GM19023 (cell line): ENCODE data around the gene MTG1.
"Not testable (repeated sequence)": the region's sequence is repeated elsewhere in the genome, so short reads cannot be mapped to it uniquely, and the experiment has no call there.

ENCODE experiments used
- ATAC-seq: cut with Tn5 transposase; IDR thresholded peaks from one replicate; pipeline ENCODE4 v1.9.1; 2021; ENCODE audit warnings: mild to moderate bottlenecking, moderate library complexity; ENCODE audit not compliant: unreplicated experiment

The MTG1 gene

GRCh38 chr10:133421336-133422222 is 27.6 kb downstream of the MTG1 start:
- no peak for ATAC-seq

- no peak for ATAC-seq
Measured at GRCh38 chr10:133422223-133422806, 28.4 kb downstream of the MTG1 start.

GRCh38 chr10:133422807-133423771 is 29.1 kb downstream of the MTG1 start:
- ATAC-seq = no peak

- ATAC-seq = not testable (repeated sequence)
Measured at GRCh38 chr10:133424102-133424501, 30.1 kb downstream of the MTG1 start.

GRCh38 chr10:133424601-133425000 is 30.6 kb downstream of the MTG1 start, which contains the start of gene SPRN:
Gene SPRN (minus strand): TSS chr10:133424625. CDS start chr10:133423681, 944 bp downstream.
- ATAC-seq = not testable (repeated sequence)

GRCh38 chr10:133429571-133429970 is 35.6 kb downstream of the MTG1 start:
- ATAC-seq = not testable (repeated sequence)

- ATAC-seq = not testable (repeated sequence)
Measured at GRCh38 chr10:133431888-133432613, 38.1 kb downstream of the MTG1 start.

GRCh38 chr10:133432789-133433188 is 38.8 kb downstream of the MTG1 start:
- not testable (repeated sequence) for ATAC-seq

- ATAC-seq = no peak
Measured at GRCh38 chr10:133438711-133439273, 44.8 kb downstream of the MTG1 start.

GRCh38 chr10:133439517-133440461 is 45.8 kb downstream of the MTG1 start:
- ATAC-seq = no peak

- no peak for ATAC-seq
Measured at GRCh38 chr10:133440633-133441285, 46.8 kb downstream of the MTG1 start.

- ATAC-seq = not testable (repeated sequence)
Measured at GRCh38 chr10:133441356-133441755, 47.4 kb downstream of the MTG1 start.

- ATAC-seq = no peak
Measured at GRCh38 chr10:133441780-133442179, 47.8 kb downstream of the MTG1 start.

GRCh38 chr10:133442191-133442966 is 48.4 kb downstream of the MTG1 start:
- no peak for ATAC-seq

- ATAC-seq = no peak
Measured at GRCh38 chr10:133442967-133443924, 49.3 kb downstream of the MTG1 start.
